ENCODE results near the gene ANKRD10. TPM values are rescaled to one million over a fixed set of nuclear protein-coding genes. Genes with fewer than 3 reads are reported as not detected.

ANKRD10 gene
- total RNA-seq, 1 donor from 2014 or later: 195 TPM

DNA sequence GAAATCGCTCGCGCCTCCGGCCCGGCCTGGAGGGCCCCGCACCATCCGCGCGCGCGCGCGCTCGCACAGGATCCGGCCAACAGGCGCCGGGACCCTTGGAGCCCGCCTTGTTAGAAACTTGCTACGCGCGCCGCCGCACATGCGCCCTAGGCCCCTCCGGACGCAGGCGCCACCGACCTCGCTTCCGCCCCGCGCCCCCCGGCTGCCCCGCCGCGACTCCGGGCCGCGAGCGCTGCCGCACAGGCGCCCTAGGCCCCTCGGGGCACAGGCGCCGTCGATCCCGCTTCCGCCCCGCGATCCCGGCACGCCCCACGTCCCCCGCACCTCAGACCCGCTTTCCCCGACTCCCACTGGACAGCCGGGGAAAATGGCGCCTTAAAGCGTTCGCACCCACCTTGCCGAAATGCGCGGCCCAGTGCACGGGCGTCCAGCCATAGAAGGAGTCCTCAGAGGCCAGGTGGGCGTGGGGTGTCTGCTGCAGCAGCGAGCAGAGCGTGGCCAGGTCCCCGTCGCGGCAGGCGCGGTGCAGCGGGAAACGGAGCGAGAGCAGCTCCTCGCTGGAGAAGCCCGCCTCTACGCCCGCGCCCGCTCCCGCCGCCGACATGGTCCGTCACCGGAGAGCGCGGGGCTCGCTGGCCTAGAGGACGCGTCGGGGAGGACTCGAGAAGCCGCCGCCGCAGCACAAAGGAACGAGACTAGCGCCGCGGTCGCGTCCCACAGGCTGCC, 375 bp downstream of the ANKRD10 start:
- peak; percentile 73 for DNase-seq

- DNase-seq: no peak
Observed at GRCh38 chr13:110914081-110914330, 863 bp downstream of the ANKRD10 start.

DNA sequence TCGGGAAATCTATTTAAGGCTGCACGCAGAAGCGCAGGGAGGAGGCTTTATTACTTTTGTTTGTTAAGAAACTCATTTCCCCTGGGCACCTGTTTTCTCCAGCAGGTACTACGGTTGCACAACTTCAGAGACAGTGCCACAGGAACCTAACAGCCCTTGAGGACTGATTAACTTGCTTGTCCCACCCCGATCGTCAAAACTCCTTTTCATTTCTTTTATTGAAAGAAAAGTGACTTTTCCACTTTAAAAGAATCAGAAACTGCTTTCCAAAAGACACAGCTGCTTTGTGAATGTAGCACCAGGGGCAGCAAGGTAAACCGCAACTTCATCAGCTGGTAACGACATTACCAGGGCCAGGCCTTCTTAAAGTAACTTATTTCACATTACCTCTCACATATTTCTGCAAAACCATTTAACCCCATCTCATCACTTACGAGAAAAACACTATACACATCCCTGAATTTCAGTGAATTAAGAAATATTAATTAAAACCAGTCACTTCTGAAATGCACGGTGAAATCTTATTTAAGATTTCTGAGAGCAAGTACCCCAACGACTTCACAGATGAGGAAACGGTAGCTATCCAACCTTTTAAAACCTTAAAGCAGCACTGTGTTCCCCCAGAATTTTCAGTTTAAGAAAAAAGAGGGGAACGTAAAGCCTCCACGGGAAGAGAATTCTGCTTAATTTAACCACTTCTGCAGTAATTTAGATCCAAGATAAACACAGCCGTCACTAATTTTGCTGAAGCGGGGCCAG, 1.4 kb downstream of the ANKRD10 start:
- DNase-seq: no peak

GRCh38 chr13:110912651-110913051, 2.2 kb downstream of the ANKRD10 start:
- DNase-seq: no peak

GRCh38 chr13:110911880-110912279, 3.0 kb downstream of the ANKRD10 start:
- DNase-seq: no peak

DNA sequence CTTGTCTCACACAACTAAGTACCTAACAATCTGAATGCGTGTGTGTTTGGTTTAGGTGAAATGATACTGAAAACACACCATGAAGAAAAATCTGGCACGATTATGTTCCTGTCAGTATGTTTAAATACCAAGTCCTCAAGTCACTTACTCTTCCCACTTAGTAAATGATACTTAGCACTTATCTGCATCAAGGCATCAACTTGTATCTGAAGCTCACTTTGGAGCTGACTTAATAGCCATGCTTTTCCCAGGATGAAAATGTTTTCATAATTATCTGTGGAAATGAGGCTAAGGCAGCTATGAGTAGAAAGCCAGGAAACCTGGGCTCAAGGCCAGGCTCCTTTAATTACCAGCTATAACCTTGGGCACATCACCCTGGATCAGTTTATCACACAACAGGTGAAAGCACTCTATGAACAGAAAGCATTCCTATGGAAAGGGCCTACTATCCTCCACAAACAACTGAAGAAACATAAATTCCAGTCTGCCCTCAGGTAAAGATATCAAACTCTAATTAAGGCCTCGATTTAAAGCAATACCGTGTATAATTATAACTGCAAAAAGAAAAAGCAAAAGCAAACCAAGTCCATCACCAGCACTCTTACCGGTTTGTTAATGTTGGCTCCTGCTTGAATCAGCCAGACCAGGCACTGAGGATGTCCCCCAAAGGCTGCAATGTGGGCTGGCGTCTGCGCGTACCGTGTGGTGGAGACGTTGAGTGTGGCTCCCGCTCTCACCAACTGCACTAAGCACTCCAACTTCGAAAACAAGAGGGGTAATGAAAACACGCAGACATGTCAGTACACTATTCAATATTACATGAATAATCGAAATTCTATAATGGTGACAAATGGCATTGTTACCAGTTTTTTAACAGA, 4.6 kb downstream of the ANKRD10 start:
- no peak for DNase-seq

- no peak for DNase-seq
Observed at GRCh38 chr13:110907951-110908898, 6.6 kb downstream of the ANKRD10 start.

DNA sequence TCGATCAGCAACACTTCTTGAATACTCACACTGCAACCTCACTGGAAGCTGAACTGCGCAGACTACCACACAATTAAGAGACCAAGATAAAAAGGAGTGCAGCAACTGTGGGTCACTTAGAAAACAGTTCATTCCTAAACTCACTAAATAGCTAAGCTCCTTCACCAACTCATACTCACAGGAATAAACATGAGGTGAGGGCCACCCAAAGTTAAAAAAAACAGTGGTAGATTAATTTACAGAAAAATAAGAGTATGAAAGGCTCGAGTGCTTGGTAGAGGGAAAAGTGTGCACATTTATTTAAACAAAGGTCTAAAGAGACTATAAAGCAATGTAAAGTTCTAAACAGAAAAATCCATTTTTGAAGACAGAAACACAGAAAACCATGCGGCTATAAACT, 7.6 kb downstream of the ANKRD10 start:
- no peak for DNase-seq

DNA sequence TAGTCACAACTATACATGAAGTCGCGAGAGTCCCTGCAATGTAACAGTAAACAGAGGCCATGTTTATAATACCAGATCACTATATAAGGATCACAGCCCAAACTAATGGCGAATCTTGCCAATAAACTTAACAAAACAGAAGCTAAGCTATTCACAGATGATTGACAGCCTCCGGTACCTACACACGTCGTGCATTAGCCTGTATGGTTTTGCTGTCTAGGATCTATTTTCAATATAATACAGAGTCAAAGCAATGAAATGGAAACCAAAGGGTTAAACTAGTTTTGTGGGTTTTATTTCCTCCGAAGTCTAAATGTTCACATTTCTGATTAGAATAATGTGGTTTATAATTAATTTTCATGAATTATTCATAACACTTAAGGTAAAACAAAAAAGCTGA, 10.1 kb downstream of the ANKRD10 start:
- DNase-seq: no peak

- DNase-seq: no peak
Observed at GRCh38 chr13:110902370-110902769, 12.5 kb downstream of the ANKRD10 start.

DNA sequence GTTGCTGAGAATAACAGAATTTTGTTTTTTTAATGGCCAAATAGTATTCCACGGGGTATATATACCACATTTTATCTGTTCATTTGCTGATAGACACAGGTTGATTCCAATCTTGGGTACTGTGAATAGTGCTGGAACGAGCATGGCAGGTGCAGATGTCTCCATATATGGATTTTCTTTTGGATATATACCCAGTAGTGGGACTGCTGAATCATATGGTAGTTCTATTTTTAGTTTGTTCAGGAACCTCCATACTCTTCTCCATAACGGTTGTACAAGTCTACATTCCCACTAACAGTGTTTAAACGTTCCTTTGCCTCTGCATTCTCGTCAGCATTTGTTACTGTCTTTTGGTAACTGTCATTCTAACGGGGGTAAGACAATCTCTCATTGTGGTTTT, 17.3 kb downstream of the ANKRD10 start:
- no peak for DNase-seq

- no peak for DNase-seq
Observed at GRCh38 chr13:110897014-110897413, 17.9 kb downstream of the ANKRD10 start.

DNA sequence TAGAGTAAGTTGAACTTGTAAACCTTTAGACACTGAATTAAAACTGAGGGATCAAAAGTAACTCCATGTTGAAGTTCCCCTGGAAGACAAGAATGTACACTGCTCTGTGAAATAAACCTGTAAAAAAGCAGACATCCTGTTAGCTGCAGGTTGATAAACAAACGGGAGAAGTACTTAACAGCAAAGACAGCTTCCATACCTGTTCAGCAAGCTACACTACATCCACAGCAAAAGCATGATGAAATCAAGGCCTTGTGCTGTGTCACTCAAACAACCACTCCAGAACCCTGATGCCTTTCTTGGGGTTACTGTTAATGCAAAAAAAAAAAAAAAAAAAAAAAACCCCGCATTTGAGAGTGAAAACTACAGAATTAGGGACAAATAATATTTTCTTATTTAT, 20.8 kb downstream of the ANKRD10 start:
- no peak for DNase-seq

GRCh38 chr13:110893571-110893970, 21.3 kb downstream of the ANKRD10 start:
- DNase-seq: no peak

- no peak for DNase-seq
Observed at GRCh38 chr13:110890279-110891165, 24.3 kb downstream of the ANKRD10 start.

GRCh38 chr13:110888390-110888789, 26.5 kb downstream of the ANKRD10 start:
- no peak for DNase-seq

- no peak for DNase-seq
Observed at GRCh38 chr13:110887597-110888333, 27.1 kb downstream of the ANKRD10 start.

GRCh38 chr13:110886870-110887596, 27.8 kb downstream of the ANKRD10 start:
- DNase-seq: no peak

Data from occipital lobe (tissue), 2 donors.